Measurements from ENCODE around the gene SPTLC3. TPM values are rescaled to one million over a fixed set of nuclear protein-coding genes. Genes with fewer than 3 reads are reported as not detected.

The SPTLC3 gene
- total RNA-seq, 1 donor from 2014 or later, result 7.9 TPM

GRCh38 chr20:13029687-13030375, 21.1 kb downstream of the SPTLC3 start:
- DNase-seq (ENCODE audit: low spot score), result peak; percentile 64

DNA sequence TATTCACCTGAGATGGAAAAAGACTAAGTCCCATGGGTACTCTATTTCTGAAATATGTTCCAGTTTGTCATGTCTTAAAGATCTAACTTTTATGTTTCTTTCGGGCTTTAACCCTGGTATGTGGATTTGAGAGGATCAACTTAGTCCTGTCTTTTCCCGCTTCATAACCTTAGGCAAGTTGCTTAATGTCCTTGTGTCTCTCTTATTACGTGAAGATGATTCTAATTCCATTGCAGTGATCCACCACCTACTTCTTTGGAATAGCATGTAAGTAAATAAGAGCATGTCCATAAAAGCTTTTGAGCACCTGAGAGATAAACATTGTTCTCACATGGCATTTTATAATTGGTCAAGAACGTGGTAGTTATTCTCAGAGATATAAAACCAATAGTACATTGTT, 23.0 kb downstream of the SPTLC3 start:
- DNase-seq (ENCODE audit: low spot score), result no peak

DNA sequence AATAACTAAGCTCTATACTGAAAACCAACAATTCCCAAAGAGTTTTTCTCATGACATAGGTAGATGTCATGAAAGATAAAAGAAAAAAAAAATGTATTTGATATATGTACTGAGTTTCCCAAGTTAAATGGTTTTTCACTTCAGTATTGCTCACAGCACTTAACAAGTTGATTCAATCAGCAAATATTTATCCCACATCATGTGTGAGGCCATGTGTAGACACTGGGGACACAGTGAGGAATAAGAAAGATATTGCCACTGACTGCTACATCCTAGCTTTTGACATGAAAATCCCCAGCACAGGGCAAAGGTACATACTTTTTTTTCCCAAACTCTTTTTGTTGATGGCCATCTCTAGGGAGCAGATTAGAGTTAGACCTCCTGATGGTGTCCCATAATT, 25.3 kb downstream of the SPTLC3 start:
- no peak for DNase-seq (ENCODE audit: low spot score)

DNA sequence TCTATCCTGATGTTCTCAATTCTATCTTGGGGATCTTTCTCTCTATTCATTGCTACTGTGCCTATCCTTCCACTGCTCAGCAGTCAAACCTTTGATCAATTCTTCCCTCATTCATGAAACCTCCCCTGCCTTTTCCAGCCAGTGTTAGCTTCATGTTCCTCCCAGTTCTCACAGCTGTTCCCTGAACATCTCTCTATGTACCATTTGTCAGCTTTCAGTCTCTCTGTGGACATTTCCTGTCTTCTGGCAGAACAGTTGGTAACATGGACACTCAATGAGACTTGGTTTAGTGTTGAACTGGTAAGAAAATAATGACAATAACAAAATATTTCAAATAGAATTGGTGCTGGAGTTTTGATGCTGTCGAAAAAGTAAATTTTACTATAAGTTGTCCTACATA, 26.2 kb downstream of the SPTLC3 start:
- no peak for DNase-seq (ENCODE audit: low spot score)

DNA sequence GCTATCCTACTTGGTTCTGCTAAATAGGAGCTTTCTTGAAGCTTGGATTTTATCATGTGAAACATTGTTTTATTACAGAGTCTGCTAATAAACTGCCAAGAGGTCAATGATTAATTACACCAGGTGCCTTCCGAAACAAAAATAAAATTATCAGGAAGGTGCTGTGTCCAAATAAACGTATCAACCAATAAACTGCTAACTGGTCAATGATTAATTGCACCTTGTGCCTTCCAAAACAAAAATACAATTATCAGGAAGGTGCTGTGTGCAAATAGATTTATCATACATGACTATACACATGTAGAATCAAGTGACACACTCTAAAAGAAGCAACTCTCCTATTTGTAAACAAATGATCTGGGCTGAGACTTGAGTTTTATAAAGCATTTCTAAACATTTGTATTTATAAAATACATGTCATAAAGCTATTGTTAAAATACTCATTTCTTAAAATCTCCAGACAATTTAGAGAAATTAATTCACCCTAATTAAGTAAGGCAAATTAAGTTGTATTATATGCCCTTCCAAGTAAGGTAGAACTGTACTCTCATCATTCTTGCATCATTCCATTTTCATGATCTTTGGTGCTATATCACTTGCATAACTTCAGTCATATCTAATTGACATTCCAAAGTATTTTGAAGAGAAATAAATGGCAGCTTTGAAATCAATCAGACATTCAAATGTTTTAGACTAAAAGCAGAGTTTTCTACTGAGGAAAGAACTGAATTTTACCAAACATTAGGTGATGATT, 26.8 kb downstream of the SPTLC3 start:
- DNase-seq (ENCODE audit: low spot score), result no peak

DNA sequence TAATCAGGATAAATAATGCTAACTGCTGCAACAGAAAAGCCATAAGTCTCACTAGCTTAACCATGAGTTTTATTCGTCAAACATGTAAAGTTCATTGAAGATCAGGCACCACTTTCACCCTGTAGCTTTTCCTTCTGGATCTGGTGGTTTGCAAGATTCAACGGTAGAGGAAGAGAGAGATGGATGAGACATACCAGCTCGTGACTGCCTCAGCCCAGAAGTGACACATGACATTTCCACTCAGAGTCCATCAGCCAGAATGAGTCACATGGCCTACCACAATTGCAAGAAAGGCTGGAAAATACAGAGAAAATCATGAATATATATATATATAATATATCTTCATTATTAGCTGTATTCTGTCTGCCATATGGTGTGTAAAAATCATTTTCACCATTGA, 29.0 kb downstream of the SPTLC3 start:
- no peak for DNase-seq (ENCODE audit: low spot score)

GRCh38 chr20:13041574-13042457, 33.0 kb downstream of the SPTLC3 start:
- DNase-seq (ENCODE audit: low spot score), result no peak

- DNase-seq (ENCODE audit: low spot score), result no peak
These were observed 33.7 kb downstream of the SPTLC3 start for GRCh38 chr20:13042458-13042794.

DNA sequence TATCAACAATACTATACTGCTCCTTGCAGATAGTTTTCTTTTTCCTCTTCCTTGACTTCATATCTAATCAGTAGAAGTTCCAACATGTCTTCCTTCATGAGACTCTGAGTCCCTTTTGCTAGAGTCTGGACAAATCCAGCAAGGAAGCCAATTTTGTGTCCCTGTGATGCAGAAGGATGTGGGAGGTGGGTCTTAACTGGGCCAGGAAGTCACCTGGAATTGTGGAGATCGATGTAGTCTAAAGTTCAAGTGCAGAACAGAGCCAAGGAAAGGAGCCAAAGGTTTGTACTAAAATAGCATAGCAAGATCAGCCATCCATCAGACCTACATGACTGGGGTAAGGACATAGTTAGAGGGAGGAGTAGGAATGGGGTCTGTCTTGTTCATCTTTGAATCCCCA, 37.6 kb downstream of the SPTLC3 start:
- DNase-seq (ENCODE audit: low spot score), result no peak

GRCh38 chr20:13054011-13054410, 45.2 kb downstream of the SPTLC3 start:
- DNase-seq (ENCODE audit: low spot score), result no peak

GRCh38 chr20:13058666-13059389, 50.1 kb downstream of the SPTLC3 start:
- DNase-seq (ENCODE audit: low spot score), result no peak

- no peak for DNase-seq (ENCODE audit: low spot score)
These were observed 50.8 kb downstream of the SPTLC3 start for GRCh38 chr20:13059398-13060136.

GRCh38 chr20:13060327-13060726, 51.6 kb downstream of the SPTLC3 start:
- DNase-seq (ENCODE audit: low spot score), result no peak

GRCh38 chr20:13061381-13061780, 52.6 kb downstream of the SPTLC3 start:
- DNase-seq (ENCODE audit: low spot score), result no peak

DNA sequence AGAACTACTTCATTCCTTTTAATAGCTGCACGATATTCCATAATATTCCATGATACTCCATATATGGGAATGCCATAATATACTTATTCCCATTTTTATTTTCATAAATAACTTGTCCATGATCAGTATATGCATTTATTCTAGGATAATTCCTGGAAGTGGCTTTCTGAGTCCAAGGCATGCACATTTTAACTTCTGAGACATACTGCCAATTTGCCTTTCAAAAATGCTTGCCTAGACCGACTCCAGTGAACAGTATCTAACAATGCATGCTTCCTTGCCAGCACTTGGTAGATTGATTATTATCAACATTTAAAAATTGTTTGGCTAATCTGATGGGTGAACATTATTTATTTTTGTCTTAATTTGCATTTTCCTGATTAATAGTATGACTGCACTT, 54.0 kb downstream of the SPTLC3 start:
- DNase-seq (ENCODE audit: low spot score), result no peak

- no peak for DNase-seq (ENCODE audit: low spot score)
These were observed 59.6 kb downstream of the SPTLC3 start for GRCh38 chr20:13068336-13068735.

GRCh38 chr20:13081877-13082276, 73.1 kb downstream of the SPTLC3 start:
- DNase-seq (ENCODE audit: low spot score), result no peak

- no peak for DNase-seq (ENCODE audit: low spot score)
These were observed 73.6 kb downstream of the SPTLC3 start for GRCh38 chr20:13082378-13082777.

GRCh38 chr20:13085275-13085674, 76.5 kb downstream of the SPTLC3 start:
- DNase-seq (ENCODE audit: low spot score), result no peak

DNA sequence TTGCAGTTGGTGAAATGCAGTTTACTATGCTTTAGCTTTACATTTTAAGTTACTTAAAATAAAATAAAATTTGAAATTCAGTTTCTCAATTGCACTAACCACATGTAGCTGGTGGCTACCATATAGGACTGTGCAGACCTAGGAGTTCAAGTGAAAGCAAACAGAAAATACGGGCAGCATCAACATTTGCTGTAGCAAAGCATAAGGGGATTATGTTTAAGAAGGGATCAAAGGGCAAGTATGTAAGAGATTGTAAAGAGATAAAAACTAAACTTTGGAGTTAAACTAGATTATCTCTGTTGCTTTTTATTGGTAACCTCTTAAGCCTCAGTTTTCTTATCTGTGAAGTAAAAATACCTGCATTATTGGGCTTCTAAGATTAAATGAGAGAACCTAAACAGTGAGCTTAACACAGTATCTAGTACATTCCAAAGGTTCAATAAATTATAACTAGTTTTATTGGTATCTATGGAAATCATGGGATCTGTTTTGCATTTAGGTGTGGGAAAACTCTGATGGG, 81.2 kb downstream of the SPTLC3 start:
- peak; percentile 89 for DNase-seq (ENCODE audit: low spot score)

- no peak for DNase-seq (ENCODE audit: low spot score)
These were observed 83.3 kb downstream of the SPTLC3 start for GRCh38 chr20:13092111-13092510.
